Heart left ventricle (tissue), 16 donors: ENCODE results near the gene YJEFN3. TPM values are rescaled to one million over a fixed set of nuclear protein-coding genes. Genes with fewer than 3 reads are reported as not detected.

ENCODE experiments used
- ATAC-seq, 4 donors: fragments of 200-7000 bp; cut with Tn5 transposase; one replicate each; pipeline ENCODE4 v1.9.1; 2020 to 2022; ENCODE audit warnings: moderate library complexity in 4 of 4, mild to moderate bottlenecking in 3 of 4, moderate number of reproducible peaks in 1 of 4
- DNase-seq, 5 donors: peaks; one replicate each; pipeline ENCODE4 v3.0.0-alpha.2; 2020
- H3K27ac ChIP-seq, 12 donors: fragments of 200-600 bp; sonication (generic) in 4 of 12; one replicate each; pipeline versions ENCODE4 v1.5.0 to v1.8.0; 2016 to 2022; ENCODE audit warnings: mild to moderate bottlenecking in 2 of 12
- H3K27me3 ChIP-seq, 9 donors: fragments of 200-600 bp; sonication (generic) in 2 of 9; one replicate each; pipeline versions ENCODE4 v1.5.1 to v1.8.0; 2016 to 2022; ENCODE audit warnings: mild to moderate bottlenecking in 3 of 9
- H3K36me3 ChIP-seq, 9 donors: fragments of 200-600 bp; sonication (generic) in 2 of 9; one replicate each; pipeline versions ENCODE4 v1.5.0 to v1.8.0; 2018 to 2022; ENCODE audit warnings: mild to moderate bottlenecking in 2 of 9
- H3K4me1 ChIP-seq, 12 donors: fragments of 200-600 bp; sonication (generic) in 4 of 12; one replicate each; pipeline versions ENCODE4 v1.5.0 to v1.8.0; 2016 to 2022; ENCODE audit warnings: mild to moderate bottlenecking in 3 of 12
- H3K4me3 ChIP-seq, 12 donors: fragments of 200-600 bp; sonication (generic) in 4 of 12; one replicate each; pipeline versions ENCODE4 v1.5.0 to v1.8.0; 2017 to 2022; ENCODE audit warnings: mild to moderate bottlenecking in 9 of 12, moderate library complexity in 4 of 12
- H3K9me3 ChIP-seq, 12 donors: fragments of 200-600 bp; sonication (generic) in 4 of 12; one replicate each; pipeline versions ENCODE4 v1.5.0 to v1.8.0; 2016 to 2022; ENCODE audit warnings: mild to moderate bottlenecking in 1 of 12
- CTCF ChIP-seq, 12 donors: fragments of 200-600 bp; sonication (generic) in 4 of 12; IDR thresholded peaks; one replicate each; pipeline versions ENCODE4 v1.5.0 to v1.8.0; 2018 to 2022; ENCODE audit warnings: antibody characterized with exemption in 12 of 12, mild to moderate bottlenecking in 5 of 12
- POLR2A ChIP-seq, 2 donors: fragments of 450-650 bp; IDR thresholded peaks; one replicate each; pipeline ENCODE4 v1.6.1; 2017; ENCODE audit warnings: antibody characterized with exemption in 2 of 2, mild to moderate bottlenecking in 2 of 2, moderate library complexity in 2 of 2
- WGBS, 4 donors: extraction: QIAGEN DNeasy Blood & Tissue Kit in 2 of 4; methylation state at CpG; one replicate each; pipeline versions ENCODE4 v1.1.5 to v1.1.7; 2013 to 2018; 5-methylcytosine and 5-hydroxymethylcytosine counted together
- intact Hi-C, 10 donors: fragments of 100-400 bp; cut with DNase I; formaldehyde crosslinking; loops; one replicate each; pipeline versions ENCODE4 v1.11.1 to v1.14.2; 2022
- polyA plus RNA-seq, 2 donors: library from polyadenylated mRNA; stranded (reverse); fragments of 200-250 nt; gene quantifications; one replicate each; pipeline ENCODE4 v1.2.3, GENCODE V29; 2013
- total RNA-seq, 9 donors: library from RNA; depleted of rRNA in 2 of 9; stranded (reverse); fragments of >200 nt in 2 of 9; fragmentation: NEBNext Ultra II Directional in 3 of 9; extraction: Animal tissue kit (Norgen Biotek cat#: 25700) in 3 of 9; gene quantifications; one replicate each; pipeline versions ENCODE4 v1.1.0 to v1.2.4, GENCODE V29; 2016 to 2023
- donor health status: ischemic (EF 13 %, LVEDD 7.1; RV severe dilation, severe dysfunction).
- donor health status: healthy with polysubstance abuse.
- donor health status: DM: no; HTN: yes; CAD: no.
- donor health status: DM: no; HTN: no; CAD: no.
- donor health status: ischemic (EF 25% LVEDD 6.9; RV normal size, moderate dysfunction).
- donor health status: ischemic (EF 25% LVEDD 5.7; RV mildly dilated, moderate dysfunction).
- donor health status: healthy.
- donor health status: DM: yes; HTN: yes; CAD: no.
- donor health status: ischemic (EF 35%, LVEDD 5.7; RV mildly dilated, moderate dysfunction).
- donor health status: nonischemic (EF 11% LVEDD 7.7; RV severe dilation, severe dysfunction).
- donor health status: DM: yes; HTN: yes; CAD: no.
- donor health status: PGD.
- donor health status: ischemic (EF 29% LVEDD 5.4; RV normal size, mild dysfunction).
- donor health status: nonischemic (EF 23%, LVEDD 6.1; RV moderate dilation, normal function).

The YJEFN3 gene
- total and polyA plus RNA-seq, 11 donors: 1.2 to 5.4 (median 2.5) TPM; not detected in 1

GRCh38 chr19:19485161-19485997 lies 43.3 kb upstream of the YJEFN3 start:
- Histone ChIP-seq H3K27me3 (no peaks in the 10 kb centered on the region), H3K27ac (peak overlapping the region in 3 of 12 donors; percentile 4 to 60 (median 18)), H3K4me3 (no peak overlapping the region), H3K36me3 (peaks cover 0 to 38% (median 0%) of the 10 kb centered on the region in 9 donors), H3K4me1 (peaks cover 10 to 69% (median 45%) of the 10 kb centered on the region in 12 donors), H3K9me3 (no peaks in the 10 kb centered on the region)
- DNase-seq (peak in 3 of 5 donors; percentile 53 to 71 (median 68)), ATAC-seq (peak in 2 of 4 donors; percentile 1 to 6)
- intact Hi-C loops: loop anchor here in 2 of 10 donors (5.0 to 10.0 kb wide), 3 partner anchors 78 to 341 kb away; partner anchors contain the start of gene GATAD2A (in 1 of the 2)
- 68 to 72% (median 69%) methylated on average over 15 of the region's 15 CpGs for WGBS, 4 donors
- TF ChIP-seq POLR2A (IDR thresholded peaks at IDR 0.05) (no peak), CTCF (IDR thresholded peaks at IDR 0.05) (no peak)

GRCh38 chr19:19485998-19486290 lies 42.8 kb upstream of the YJEFN3 start:
- DNase-seq (no peak), ATAC-seq (no peak)
- intact Hi-C loops: loop anchor here in 3 of 10 donors (1.0 to 10.0 kb wide), 4 partner anchors 79 to 341 kb away; partner anchors contain the start of gene GATAD2A (in 1 of the 3)
- TF ChIP-seq POLR2A (IDR thresholded peaks at IDR 0.05) (no peak), CTCF (IDR thresholded peaks at IDR 0.05) (no peak)
- H3K27me3 ChIP-seq: no peaks in the 10 kb centered on the region
- H3K9me3 ChIP-seq: no peaks in the 10 kb centered on the region
- 90 to 95% (median 92%) methylated on average over 5 of the region's 5 CpGs for WGBS, 4 donors
- peaks cover 0 to 32% (median 0%) of the 10 kb centered on the region in 9 donors for H3K36me3 ChIP-seq
- no peak overlapping the region for H3K4me3 ChIP-seq
- peak overlapping the region in 2 of 12 donors; percentile 4 to 18 for H3K27ac ChIP-seq
- H3K4me1 ChIP-seq: peaks cover 10 to 73% (median 49%) of the 10 kb centered on the region in 12 donors

- Histone ChIP-seq H3K27me3 (no peaks in the 10 kb centered on the region), H3K27ac (no peak overlapping the region), H3K36me3 (peaks cover 0 to 28% (median 0%) of the 10 kb centered on the region in 9 donors), H3K4me1 (peaks cover 10 to 73% (median 49%) of the 10 kb centered on the region in 12 donors), H3K9me3 (no peaks in the 10 kb centered on the region), H3K4me3 (no peak overlapping the region)
- intact Hi-C loops: loop anchor here in 3 of 10 donors (1.0 to 10.0 kb wide), 4 partner anchors 79 to 342 kb away; partner anchors contain the start of gene GATAD2A (in 1 of the 3)
- DNase-seq: peak in 1 of 5 donors; percentile 60
- ATAC-seq: no peak
- 75 to 85% (median 80%) methylated on average over 8 to 15 of the region's 15 CpGs for WGBS, 4 donors
- TF ChIP-seq POLR2A (IDR thresholded peaks at IDR 0.05) (no peak), CTCF (IDR thresholded peaks at IDR 0.05) (no peak)
Measured at GRCh38 chr19:19486343-19487076, 42.2 kb upstream of the YJEFN3 start.
